Measurements from ENCODE around the gene ULBP1. TPM values are rescaled to one million over a fixed set of nuclear protein-coding genes. Genes with fewer than 3 reads are reported as not detected.
"Not testable (repeated sequence)": the region's sequence is repeated elsewhere in the genome, so short reads cannot be mapped to it uniquely, and the experiment has no call there.

The ULBP1 gene
- total and polyA plus RNA-seq, 4 experiments from 2014 or later, result not detected

GRCh38 chr6:149921361-149921760, 42.4 kb upstream of the ULBP1 start:
- peaks cover 28% of the 10 kb centered on the region for H3K4me1 ChIP-seq (ENCODE audit: insufficient read depth, low read length)
- H3K27ac Mint-ChIP-seq, result no peak overlapping the region
- peaks cover 47 to 60% of the 10 kb centered on the region in 2 donors for H3K27me3 Mint-ChIP-seq
- no peak overlapping the region for H3K27ac ChIP-seq (ENCODE audit: low read depth, low read length)
- H3K4me1 Mint-ChIP-seq, result peaks cover 11 to 36% (median 20%) of the 10 kb centered on the region in 4 donors
- H3K36me3 ChIP-seq (ENCODE audit: insufficient read depth, low read length), result no peaks in the 10 kb centered on the region
- intact Hi-C loops (cut with micrococcal nuclease), result no loop called here
- H3K36me3 Mint-ChIP-seq, result no peaks in the 10 kb centered on the region
- no peaks in the 10 kb centered on the region for H3K9me3 Mint-ChIP-seq
- H3K4me3 ChIP-seq (ENCODE audit: low read length in 2 of 2), result no peak overlapping the region
- H3K27me3 ChIP-seq (ENCODE audit: insufficient read depth, low read length), result peaks cover 33% of the 10 kb centered on the region
- peak overlapping the region in 1 of 8 donors; percentile 67 for H3K4me3 Mint-ChIP-seq
- CTCF ChIA-PET (ENCODE audit: partially characterized antibody), result no interaction called here
- DNase-seq, result no peak
- POLR2A ChIA-PET (ENCODE audit: partially characterized antibody), result no interaction called here
- H3K9me3 ChIP-seq (ENCODE audit: control insufficient read depth in 1 of 2, low read length in 2 of 2), result no peaks in the 10 kb centered on the region

- H3K9me3 ChIP-seq (ENCODE audit: control insufficient read depth in 1 of 2, low read length in 2 of 2); CTCF ChIA-PET (ENCODE audit: partially characterized antibody); H3K4me3 ChIP-seq (ENCODE audit: low read length in 2 of 2); H3K9me3 Mint-ChIP-seq; H3K36me3 Mint-ChIP-seq; POLR2A ChIA-PET (ENCODE audit: partially characterized antibody); DNase-seq; H3K27ac ChIP-seq (ENCODE audit: low read depth, low read length); H3K27ac Mint-ChIP-seq; H3K36me3 ChIP-seq (ENCODE audit: insufficient read depth, low read length): not testable (repeated sequence)
- Mint-ChIP-seq H3K4me1 (peaks cover 11 to 38% (median 21%) of the 10 kb centered on the region in 4 donors), H3K4me3 (peak overlapping the region; percentile 18 to 90 (median 64)), H3K27me3 (peaks cover 50 to 63% of the 10 kb centered on the region in 2 donors)
- H3K4me1 ChIP-seq (ENCODE audit: insufficient read depth, low read length), result peaks cover 29% of the 10 kb centered on the region
- intact Hi-C loops (cut with micrococcal nuclease), result loop anchor here (2.0 kb wide), 1 partner anchor 57 kb away; the partner anchor contains the start of gene LRP11
- peaks cover 38% of the 10 kb centered on the region for H3K27me3 ChIP-seq (ENCODE audit: insufficient read depth, low read length)
Measured at GRCh38 chr6:149922091-149922490, 41.7 kb upstream of the ULBP1 start.

GRCh38 chr6:149922642-149923326, 41.0 kb upstream of the ULBP1 start, which contains the start of gene RAET1G:
TSS of gene RAET1G (minus strand) at chr6:149923121. CDS start at chr6:149923010, 111 bp downstream.
- peaks cover 29% of the 10 kb centered on the region for H3K4me1 ChIP-seq (ENCODE audit: insufficient read depth, low read length)
- ChIA-PET CTCF (ENCODE audit: partially characterized antibody) (no interaction called here), POLR2A (ENCODE audit: partially characterized antibody) (no interaction called here)
- H3K4me3 Mint-ChIP-seq, result peak within 1 kb of the TSS; percentile 82 to 91 (median 88)
- no peak within 1 kb of the TSS for H3K27ac ChIP-seq (ENCODE audit: low read depth, low read length)
- H3K27me3 Mint-ChIP-seq, result peaks cover 57 to 69% of the 10 kb centered on the region in 2 donors
- H3K4me3 ChIP-seq (ENCODE audit: low read length in 2 of 2), result peak within 1 kb of the TSS; percentile 17 to 44
- no peaks in the 10 kb centered on the region for H3K36me3 Mint-ChIP-seq
- peak within 1 kb of the TSS in 4 of 7 donors; percentile 32 to 59 (median 34) for H3K27ac Mint-ChIP-seq
- H3K4me1 Mint-ChIP-seq, result peaks cover 11 to 38% (median 21%) of the 10 kb centered on the region in 4 donors
- peaks cover 38% of the 10 kb centered on the region for H3K27me3 ChIP-seq (ENCODE audit: insufficient read depth, low read length)
- H3K9me3 ChIP-seq (ENCODE audit: control insufficient read depth in 1 of 2, low read length in 2 of 2), result no peaks in the 10 kb centered on the region
- H3K9me3 Mint-ChIP-seq, result no peaks in the 10 kb centered on the region
- H3K36me3 ChIP-seq (ENCODE audit: insufficient read depth, low read length), result no peaks in the 10 kb centered on the region
- peak; percentile 76 to 94 (median 81) for DNase-seq
- intact Hi-C loops (cut with micrococcal nuclease), result loop anchor here (2.0 kb wide), 1 partner anchor 58 kb away; the partner anchor contains the start of gene LRP11

- H3K27me3 ChIP-seq (ENCODE audit: insufficient read depth, low read length), result peaks cover 38% of the 10 kb centered on the region
- H3K4me3 ChIP-seq (ENCODE audit: low read length in 2 of 2), result peak overlapping the region; percentile 17 to 44
- POLR2A ChIA-PET (ENCODE audit: partially characterized antibody), result no interaction called here
- peaks cover 29% of the 10 kb centered on the region for H3K4me1 ChIP-seq (ENCODE audit: insufficient read depth, low read length)
- Mint-ChIP-seq H3K9me3 (peaks cover 0 to 4% (median 0%) of the 10 kb centered on the region in 8 donors), H3K4me1 (peaks cover 11 to 38% (median 21%) of the 10 kb centered on the region in 4 donors), H3K4me3 (peak overlapping the region; percentile 82 to 91 (median 88)), H3K27me3 (peaks cover 64 to 76% of the 10 kb centered on the region in 2 donors), H3K36me3 (no peaks in the 10 kb centered on the region), H3K27ac (peak overlapping the region in 4 of 7 donors; percentile 32 to 59 (median 34))
- no peaks in the 10 kb centered on the region for H3K36me3 ChIP-seq (ENCODE audit: insufficient read depth, low read length)
- intact Hi-C loops (cut with micrococcal nuclease), result loop anchor here (2.0 kb wide), 1 partner anchor 59 kb away; the partner anchor contains the start of gene LRP11
- CTCF ChIA-PET (ENCODE audit: partially characterized antibody), result interaction anchor here (0.7 to 2.4 kb wide), 7 partner anchors 83 to 377 kb away, joined by 3 to 18 read pairs (median 4); partner anchors contain the start of gene PPIL4
- no peak overlapping the region for H3K27ac ChIP-seq (ENCODE audit: low read depth, low read length)
- H3K9me3 ChIP-seq (ENCODE audit: control insufficient read depth in 1 of 2, low read length in 2 of 2), result no peaks in the 10 kb centered on the region
- DNase-seq, result no peak
Measured at GRCh38 chr6:149923327-149923986, 40.3 kb upstream of the ULBP1 start.

GRCh38 chr6:149924206-149924932, 39.4 kb upstream of the ULBP1 start:
- H3K36me3 ChIP-seq (ENCODE audit: insufficient read depth, low read length), result no peaks in the 10 kb centered on the region
- no peaks in the 10 kb centered on the region for H3K36me3 Mint-ChIP-seq
- CTCF ChIA-PET (ENCODE audit: partially characterized antibody), result interaction anchor here (0.6 to 2.4 kb wide), 10 partner anchors 10 to 378 kb away, joined by 3 to 18 read pairs (median 3); partner anchors contain the start of gene PPIL4
- no peak overlapping the region for H3K27ac Mint-ChIP-seq
- H3K4me1 Mint-ChIP-seq, result peaks cover 11 to 38% (median 21%) of the 10 kb centered on the region in 4 donors
- peaks cover 70 to 80% of the 10 kb centered on the region in 2 donors for H3K27me3 Mint-ChIP-seq
- H3K4me3 Mint-ChIP-seq, result peak overlapping the region in 7 of 8 donors; percentile 16 to 91 (median 66)
- H3K9me3 ChIP-seq (ENCODE audit: control insufficient read depth in 1 of 2, low read length in 2 of 2), result no peaks in the 10 kb centered on the region
- no peak overlapping the region for H3K27ac ChIP-seq (ENCODE audit: low read depth, low read length)
- no peak overlapping the region for H3K4me3 ChIP-seq (ENCODE audit: low read length in 2 of 2)
- H3K27me3 ChIP-seq (ENCODE audit: insufficient read depth, low read length), result peaks cover 42% of the 10 kb centered on the region
- POLR2A ChIA-PET (ENCODE audit: partially characterized antibody), result no interaction called here
- no peak for DNase-seq
- peaks cover 29% of the 10 kb centered on the region for H3K4me1 ChIP-seq (ENCODE audit: insufficient read depth, low read length)
- intact Hi-C loops (cut with micrococcal nuclease), result no loop called here
- H3K9me3 Mint-ChIP-seq, result peaks cover 0 to 4% (median 0%) of the 10 kb centered on the region in 8 donors

- peaks cover 11 to 38% (median 21%) of the 10 kb centered on the region in 4 donors for H3K4me1 Mint-ChIP-seq
- H3K36me3 Mint-ChIP-seq, result no peaks in the 10 kb centered on the region
- Histone ChIP-seq H3K27me3 (ENCODE audit: insufficient read depth, low read length) (peaks cover 42% of the 10 kb centered on the region), H3K27ac (ENCODE audit: low read depth, low read length) (no peak overlapping the region), H3K4me3 (ENCODE audit: low read length in 2 of 2) (no peak overlapping the region), H3K4me1 (ENCODE audit: insufficient read depth, low read length) (peaks cover 29% of the 10 kb centered on the region), H3K9me3 (ENCODE audit: control insufficient read depth in 1 of 2, low read length in 2 of 2) (no peaks in the 10 kb centered on the region), H3K36me3 (ENCODE audit: insufficient read depth, low read length) (no peaks in the 10 kb centered on the region)
- intact Hi-C loops (cut with micrococcal nuclease), result no loop called here
- peaks cover 75 to 82% of the 10 kb centered on the region in 2 donors for H3K27me3 Mint-ChIP-seq
- ChIA-PET CTCF (ENCODE audit: partially characterized antibody) (interaction anchor here (0.6 to 2.4 kb wide), 8 partner anchors 11 to 379 kb away, joined by 3 to 18 read pairs (median 4); partner anchors contain the start of gene PPIL4), POLR2A (ENCODE audit: partially characterized antibody) (no interaction called here)
- H3K27ac Mint-ChIP-seq, result no peak overlapping the region
- DNase-seq, result no peak
- H3K4me3 Mint-ChIP-seq, result peak overlapping the region in 1 of 8 donors; percentile 36
- H3K9me3 Mint-ChIP-seq, result peaks cover 0 to 4% (median 0%) of the 10 kb centered on the region in 8 donors
Measured at GRCh38 chr6:149924933-149925252, 38.9 kb upstream of the ULBP1 start.

Measured in CD4-positive, alpha-beta memory T cell (primary cell).